ENCODE data around the gene EME1. TPM values are rescaled to one million over a fixed set of nuclear protein-coding genes. Genes with fewer than 3 reads are reported as not detected.

EME1 gene
- total RNA-seq, 1 donor from 2014 or later: 3.6 TPM

GRCh38 chr17:50346313-50347116 is 26.5 kb upstream of the EME1 start:
- ChIA-PET POLR2A (interaction anchor here (0.5 to 1.6 kb wide), 9 partner anchors 11 to 817 kb away, joined by 3 to 7 read pairs (median 4); partner anchors contain the start of genes EME1, LRRC59, MRPL27 and PPP1R9B), CTCF (interaction anchor here (1.0 to 3.2 kb wide), 3 partner anchors 16 to 252 kb away, joined by 3 to 21 read pairs (median 4); partner anchors contain the start of gene LRRC59)
- ATAC-seq (ENCODE audit: low read depth) (peak; percentile 59), DNase-seq (no peak)
- TF ChIP-seq CTCF (IDR thresholded peaks at IDR 0.05): no peak
- H3K27ac Mint-ChIP-seq: peak overlapping the region; percentile 80
- peak overlapping the region; percentile 89 for H3K4me3 Mint-ChIP-seq
- H3K4me1 Mint-ChIP-seq: peaks cover 24% of the 10 kb centered on the region
- peaks cover 1% of the 10 kb centered on the region for H3K36me3 Mint-ChIP-seq (ENCODE audit: low read depth)
- intact Hi-C loops (cut with micrococcal nuclease): loop anchor here (1.0 to 2.0 kb wide), 3 partner anchors 50 to 251 kb away; partner anchors contain the start of genes LRRC59, MYCBPAP and PDK2
- H3K27me3 Mint-ChIP-seq: no peaks in the 10 kb centered on the region
- no peaks in the 10 kb centered on the region for H3K9me3 Mint-ChIP-seq

- H3K36me3 Mint-ChIP-seq (ENCODE audit: low read depth): peaks cover 2% of the 10 kb centered on the region
- no peaks in the 10 kb centered on the region for H3K27me3 Mint-ChIP-seq
- ATAC-seq (ENCODE audit: low read depth) (no peak), DNase-seq (no peak)
- TF ChIP-seq CTCF (IDR thresholded peaks at IDR 0.05): no peak
- ChIA-PET CTCF (interaction anchor here (1.0 to 3.2 kb wide), 3 partner anchors 15 to 253 kb away, joined by 3 to 21 read pairs (median 4); partner anchors contain the start of gene LRRC59), POLR2A (interaction anchor here (0.6 to 1.6 kb wide), 6 partner anchors 12 to 495 kb away, joined by 3 to 7 read pairs (median 6); partner anchors contain the start of gene LRRC59)
- H3K4me1 Mint-ChIP-seq: peaks cover 24% of the 10 kb centered on the region
- intact Hi-C loops (cut with micrococcal nuclease): loop anchor here (2.0 kb wide), 1 partner anchor 49 kb away; the partner anchor contains the start of gene LRRC59
- H3K27ac Mint-ChIP-seq: peak overlapping the region; percentile 50
- H3K4me3 Mint-ChIP-seq: peak overlapping the region; percentile 89
- no peaks in the 10 kb centered on the region for H3K9me3 Mint-ChIP-seq
These were observed 25.7 kb upstream of the EME1 start for GRCh38 chr17:50347117-50347893.

- Mint-ChIP-seq H3K9me3 (no peaks in the 10 kb centered on the region), H3K4me3 (peak overlapping the region; percentile 89), H3K27ac (peak overlapping the region; percentile 50), H3K27me3 (no peaks in the 10 kb centered on the region), H3K36me3 (ENCODE audit: low read depth) (peaks cover 5% of the 10 kb centered on the region), H3K4me1 (peaks cover 24% of the 10 kb centered on the region)
- CTCF ChIA-PET: interaction anchor here (1.6 to 3.2 kb wide), 2 partner anchors 14 to 50 kb away, joined by 4 to 21 read pairs; partner anchors contain the start of gene LRRC59
- no peak for TF ChIP-seq CTCF (IDR thresholded peaks at IDR 0.05)
- intact Hi-C loops (cut with micrococcal nuclease): loop anchor here (2.0 kb wide), 1 partner anchor 49 kb away; the partner anchor contains the start of gene LRRC59
- DNase-seq (no peak), ATAC-seq (ENCODE audit: low read depth) (no peak)
- POLR2A ChIA-PET: no interaction called here
These were observed 25.1 kb upstream of the EME1 start for GRCh38 chr17:50347894-50348291.

- ChIA-PET POLR2A (no interaction called here), CTCF (interaction anchor here (1.6 to 3.2 kb wide), 2 partner anchors 13 to 49 kb away, joined by 4 to 21 read pairs; partner anchors contain the start of gene LRRC59)
- no peak for TF ChIP-seq CTCF (IDR thresholded peaks at IDR 0.05)
- Mint-ChIP-seq H3K4me1 (peaks cover 24% of the 10 kb centered on the region), H3K9me3 (no peaks in the 10 kb centered on the region), H3K27me3 (no peaks in the 10 kb centered on the region), H3K4me3 (no peak overlapping the region), H3K27ac (no peak overlapping the region), H3K36me3 (ENCODE audit: low read depth) (peaks cover 10% of the 10 kb centered on the region)
- intact Hi-C loops (cut with micrococcal nuclease): no loop called here
- DNase-seq (no peak), ATAC-seq (ENCODE audit: low read depth) (no peak)
These were observed 24.3 kb upstream of the EME1 start for GRCh38 chr17:50348522-50349242.
